A549 (cell line): Measurements from ENCODE around the gene BCL2L13. TPM values are rescaled to one million over a fixed set of nuclear protein-coding genes. Genes with fewer than 3 reads are reported as not detected.
"Not testable (repeated sequence)": the region's sequence is repeated elsewhere in the genome, so short reads cannot be mapped to it uniquely, and the experiment has no call there.

Experiments
- ATAC-seq, 2 experiments: fragments of 200-7000 bp in 1 of 2; fragments of >200 bp in 1 of 2; cut with Nextera tagmentation in 1 of 2; cut with Tn5 transposase in 1 of 2; 3 replicates each; pipeline versions ENCODE4 v1.8.0 to v1.9.1; 2018 to 2020; ENCODE audit warnings: mild to moderate bottlenecking in 1 of 2, moderate library complexity in 1 of 2
- CTCF ChIA-PET: fragments of 300-600 bp; sonication (Branson Sonifier 250); formaldehyde crosslinking; extraction: SDS; loops from one replicate; lab custom pipeline; 2021; ENCODE audit warnings: antibody characterized with exemption, inconsistent platforms; lab: Yijun Ruan, JAX
- POLR2A ChIA-PET: fragments of 350-600 bp; formaldehyde crosslinking; extraction: SDS; loops from one replicate; lab custom pipeline; 2021; ENCODE audit warnings: antibody characterized with exemption, inconsistent platforms; lab: Yijun Ruan, JAX
- DNase-seq, 2 experiments: peaks; one replicate each; pipeline versions ENCODE4 v3.0.0 to v3.0.0-alpha.2; 2011 to 2016; ENCODE audit warnings: low read depth in 1 of 2, low spot score in 1 of 2
- FAIRE-seq: peaks from 2 replicates; lab custom pipeline; 2011; peaks lifted over from hg19 to GRCh38; lab: Jason Lieb, UNC
- H3K27ac ChIP-seq, 2 experiments: fragments of >200 bp; sonication (Bioruptor Twin); formaldehyde crosslinking; 3 replicates each; pipeline ENCODE4 v1.5.1; 2016 to 2017
- H3K4me1 ChIP-seq: fragments of >200 bp; sonication (Bioruptor Twin); formaldehyde crosslinking; 3 replicates; pipeline ENCODE4 v1.6.1; 2016
- H3K4me2 ChIP-seq: fragments of >200 bp; sonication (Bioruptor Twin); formaldehyde crosslinking; 3 replicates; pipeline ENCODE4 v1.6.1; 2016
- H3K4me3 ChIP-seq: fragments of >200 bp; sonication (Bioruptor Twin); formaldehyde crosslinking; 3 replicates; pipeline ENCODE4 v1.5.1; 2016
- H3K9me3 ChIP-seq: fragments of >200 bp; sonication (Bioruptor Twin); formaldehyde crosslinking; 3 replicates; pipeline ENCODE4 v1.6.1; 2016
- CHD2 ChIP-seq: fragments of 150-350 bp; IDR thresholded peaks from 2 replicates; pipeline ENCODE4 v1.6.1; 2014; ENCODE audit warnings: low read length; ENCODE audit not compliant: partially characterized antibody
- EP300 ChIP-seq, 2 experiments: fragments of >200 bp; sonication (Bioruptor Twin); formaldehyde crosslinking; IDR thresholded peaks; 2 replicates in 1 of 2; 3 replicates in 1 of 2; pipeline ENCODE4 v1.6.1; 2016 to 2017
- HMGXB4 ChIP-seq: fragments of 250-450 bp; sonication (Bioruptor Pico); IDR thresholded peaks from 2 replicates; pipeline ENCODE4 v1.5.0; 2021; ENCODE audit warnings: mild to moderate bottlenecking, moderate library complexity, borderline replicate concordance
- HOXA7 ChIP-seq: fragments of 250-450 bp; sonication (Bioruptor Pico); IDR thresholded peaks from 2 replicates; pipeline ENCODE4 v1.5.0; 2020; ENCODE audit warnings: mild to moderate bottlenecking, moderate library complexity
- HOXB5 ChIP-seq: fragments of 250-450 bp; sonication (Bioruptor Pico); IDR thresholded peaks from 2 replicates; pipeline ENCODE4 v1.5.0; 2020; ENCODE audit warnings: mild to moderate bottlenecking, moderate library complexity
- JUN ChIP-seq, 2 experiments: fragments of >200 bp; sonication (Bioruptor Twin); formaldehyde crosslinking; IDR thresholded peaks; 2 replicates in 1 of 2; 3 replicates in 1 of 2; pipeline ENCODE4 v1.6.1; 2016 to 2017
- JUNB ChIP-seq: fragments of >200 bp; sonication (Bioruptor Twin); formaldehyde crosslinking; IDR thresholded peaks from 2 replicates; pipeline ENCODE4 v1.6.1; 2016
- KDM5A ChIP-seq: fragments of 200-600 bp; sonication (generic); IDR thresholded peaks from 2 replicates; pipeline ENCODE4 v1.6.1; 2016; ENCODE audit warnings: antibody characterized with exemption, mild to moderate bottlenecking
- NFE2L2 ChIP-seq: fragments of 150-350 bp; conservative IDR thresholded peaks from 2 replicates; pipeline ENCODE4 v1.6.1; 2014; ENCODE audit warnings: low read length
- PHF8 ChIP-seq: fragments of 200-600 bp; sonication (generic); IDR thresholded peaks from 2 replicates; pipeline ENCODE4 v1.6.1; 2016; ENCODE audit warnings: low read depth, mild to moderate bottlenecking, antibody characterized with exemption, moderate library complexity, borderline replicate concordance
- POLR2A ChIP-seq: IDR thresholded peaks from 2 replicates; pipeline ENCODE4 v1.6.1; 2012; ENCODE audit warnings: mild to moderate bottlenecking, low read length
- RAD21 ChIP-seq, 2 experiments: fragments of >200 bp in 1 of 2; sonication (Bioruptor Twin) in 1 of 2; formaldehyde crosslinking in 1 of 2; IDR thresholded peaks in 1 of 2; conservative IDR thresholded peaks in 1 of 2; 2 replicates in 1 of 2; 3 replicates in 1 of 2; pipeline ENCODE4 v1.6.1; 2012 to 2018; ENCODE audit warnings: inconsistent platforms in 1 of 2
- RCOR1 ChIP-seq: fragments of 150-350 bp; IDR thresholded peaks from 2 replicates; pipeline ENCODE4 v1.6.1; 2014; ENCODE audit warnings: antibody characterized with exemption, low read length, low read depth
- SMC3 ChIP-seq: fragments of >200 bp; sonication (Bioruptor Twin); formaldehyde crosslinking; IDR thresholded peaks from 3 replicates; pipeline ENCODE4 v1.6.1; 2018; ENCODE audit warnings: inconsistent platforms
- SREBF2 ChIP-seq: fragments of 450-650 bp; IDR thresholded peaks from 2 replicates; pipeline ENCODE4 v1.6.1; 2014; ENCODE audit warnings: mild to moderate bottlenecking, moderate library complexity
- TFCP2L1 ChIP-seq: fragments of 250-450 bp; sonication (Bioruptor Pico); IDR thresholded peaks from 2 replicates; pipeline ENCODE4 v1.5.0; 2021; ENCODE audit warnings: mild to moderate bottlenecking
- WGBS: methylation state at CpG from one replicate; pipeline ENCODE4 v1.1.6; 2017; ENCODE audit errors: missing lambda C conversion rate; 5-methylcytosine and 5-hydroxymethylcytosine counted together
- polyA plus RNA-seq, 4 experiments: library from polyadenylated mRNA; depleted of rRNA in 3 of 4; stranded (reverse); fragments of >200 nt; fragmentation: RNase III in 1 of 4; extraction: RNeasy Plus Mini Kit Qiagen cat#74134 plus additional on column Dnase treatment in 1 of 4; gene quantifications; 2 replicates in 3 of 4; 3 replicates in 1 of 4; pipeline ENCODE4 v1.2.3, GENCODE V29; 2011 to 2017
- TF ChIP-seq, protein P1 (sequence below): fragments of 200-600 bp; sonication (generic); IDR thresholded peaks from 2 replicates; pipeline ENCODE4 v1.6.1; 2016; ENCODE audit warnings: antibody characterized with exemption, mild to moderate bottlenecking, moderate library complexity

The BCL2L13 gene
- polyA plus RNA-seq, 2 of the 4 experiments (the other 2 are of a cell fraction), result 36.9 to 44.9 TPM

- ChIA-PET POLR2A (no interaction called here), CTCF (no interaction called here)
- TF ChIP-seq EP300 (IDR thresholded peaks at IDR 0.05) (no peak), HOXB5 (CRISPR knock-in tag) (no peak), NFE2L2 (no peak), KDM5A (no peak), SMC3 (no peak)
- TF ChIP-seq, protein P1, sequence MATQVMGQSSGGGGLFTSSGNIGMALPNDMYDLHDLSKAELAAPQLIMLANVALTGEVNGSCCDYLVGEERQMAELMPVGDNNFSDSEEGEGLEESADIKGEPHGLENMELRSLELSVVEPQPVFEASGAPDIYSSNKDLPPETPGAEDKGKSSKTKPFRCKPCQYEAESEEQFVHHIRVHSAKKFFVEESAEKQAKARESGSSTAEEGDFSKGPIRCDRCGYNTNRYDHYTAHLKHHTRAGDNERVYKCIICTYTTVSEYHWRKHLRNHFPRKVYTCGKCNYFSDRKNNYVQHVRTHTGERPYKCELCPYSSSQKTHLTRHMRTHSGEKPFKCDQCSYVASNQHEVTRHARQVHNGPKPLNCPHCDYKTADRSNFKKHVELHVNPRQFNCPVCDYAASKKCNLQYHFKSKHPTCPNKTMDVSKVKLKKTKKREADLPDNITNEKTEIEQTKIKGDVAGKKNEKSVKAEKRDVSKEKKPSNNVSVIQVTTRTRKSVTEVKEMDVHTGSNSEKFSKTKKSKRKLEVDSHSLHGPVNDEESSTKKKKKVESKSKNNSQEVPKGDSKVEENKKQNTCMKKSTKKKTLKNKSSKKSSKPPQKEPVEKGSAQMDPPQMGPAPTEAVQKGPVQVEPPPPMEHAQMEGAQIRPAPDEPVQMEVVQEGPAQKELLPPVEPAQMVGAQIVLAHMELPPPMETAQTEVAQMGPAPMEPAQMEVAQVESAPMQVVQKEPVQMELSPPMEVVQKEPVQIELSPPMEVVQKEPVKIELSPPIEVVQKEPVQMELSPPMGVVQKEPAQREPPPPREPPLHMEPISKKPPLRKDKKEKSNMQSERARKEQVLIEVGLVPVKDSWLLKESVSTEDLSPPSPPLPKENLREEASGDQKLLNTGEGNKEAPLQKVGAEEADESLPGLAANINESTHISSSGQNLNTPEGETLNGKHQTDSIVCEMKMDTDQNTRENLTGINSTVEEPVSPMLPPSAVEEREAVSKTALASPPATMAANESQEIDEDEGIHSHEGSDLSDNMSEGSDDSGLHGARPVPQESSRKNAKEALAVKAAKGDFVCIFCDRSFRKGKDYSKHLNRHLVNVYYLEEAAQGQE, result no peak
- no peak for ATAC-seq
- Histone ChIP-seq H3K4me1 (peaks cover 9% of the 10 kb centered on the region; the same call in 1 of the 3 replicates), H3K27ac (no peak overlapping the region), H3K9me3 (no peaks in the 10 kb centered on the region), H3K4me3 (no peak overlapping the region), H3K4me2 (no peak overlapping the region)
- WGBS, result 91% methylated on average over 5 of the region's 5 CpGs
- FAIRE-seq, result no peak
- no peak for DNase-seq
Measured at GRCh38 chr22:17695986-17696385, 57.4 kb downstream of the BCL2L13 start.

DNA sequence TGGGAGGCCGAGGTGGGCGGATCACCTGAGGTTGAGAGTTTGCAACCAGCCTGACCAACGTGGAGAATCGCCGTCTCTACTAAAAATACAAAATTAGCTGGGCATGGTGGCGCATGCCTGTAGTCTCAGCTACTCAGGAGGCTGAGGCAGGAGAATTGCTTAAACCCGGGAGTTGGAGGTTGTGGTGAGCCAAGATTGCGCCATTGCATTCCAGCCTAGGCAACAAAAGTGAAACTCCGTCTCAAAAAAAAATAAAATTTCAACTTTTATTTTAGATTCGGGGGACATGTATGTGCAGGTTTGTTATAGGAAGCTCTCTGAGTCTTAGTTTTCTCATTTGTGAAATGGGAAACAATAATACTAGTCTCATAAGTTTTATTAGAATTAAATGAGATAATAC lies 58.6 kb downstream of the BCL2L13 start:
- DNase-seq, ATAC-seq, H3K9me3 ChIP-seq, H3K27ac ChIP-seq, H3K4me1 ChIP-seq, POLR2A ChIA-PET, H3K4me3 ChIP-seq, FAIRE-seq, H3K4me2 ChIP-seq: not testable (repeated sequence)
- 92% methylated on average over 10 of the region's 10 CpGs for WGBS
- CTCF ChIA-PET, result interaction anchor here (1.2 kb wide), 1 partner anchor 10 kb away, joined by 3 read pairs; no protein-coding TSS in a partner anchor

DNA sequence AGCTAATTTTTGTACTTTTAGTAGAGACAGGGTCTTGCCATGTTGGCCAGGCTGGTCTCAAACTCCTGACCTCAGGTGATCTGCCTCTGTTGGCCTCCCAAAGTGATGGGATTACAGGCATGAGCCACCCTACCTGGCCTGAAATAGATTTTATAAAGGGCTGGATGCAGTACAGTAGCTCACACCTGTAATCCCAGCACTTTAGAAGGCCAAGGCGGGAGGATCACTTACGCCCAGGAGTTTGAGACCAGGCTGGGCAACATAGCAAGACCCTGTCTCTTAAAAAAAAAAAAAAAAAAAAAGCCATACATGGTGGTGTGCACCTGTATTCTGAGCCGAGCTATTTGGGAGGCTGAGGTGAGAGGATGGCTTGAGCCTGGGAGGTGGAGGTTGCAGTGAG lies 59.7 kb downstream of the BCL2L13 start:
- not testable (repeated sequence) for ATAC-seq, H3K4me1 ChIP-seq, H3K4me2 ChIP-seq, DNase-seq, H3K9me3 ChIP-seq, FAIRE-seq, H3K27ac ChIP-seq, H3K4me3 ChIP-seq
- ChIA-PET POLR2A (interaction anchor here (0.5 kb wide), 1 partner anchor 41 kb away, joined by 3 read pairs; no protein-coding TSS in a partner anchor), CTCF (interaction anchor here (0.9 kb wide), 1 partner anchor 10 kb away, joined by 3 read pairs; no protein-coding TSS in a partner anchor)
- 94% methylated on average over 2 of the region's 3 CpGs for WGBS

GRCh38 chr22:17698948-17699347 lies 60.4 kb downstream of the BCL2L13 start:
- ChIA-PET CTCF (no interaction called here), POLR2A (interaction anchor here (0.5 kb wide), 1 partner anchor 42 kb away, joined by 3 read pairs; no protein-coding TSS in a partner anchor)

More at GRCh38 chr22:17698948-17699347, 60.4 kb downstream of the BCL2L13 start:
- FAIRE-seq (no peak), ATAC-seq (no peak), DNase-seq (no peak)
- TF ChIP-seq RAD21 (conservative IDR thresholded peaks at IDR 0.05 in 1 of 2, IDR thresholded peaks at IDR 0.05 in 1 of 2), result no peak
- no peak for TF ChIP-seq HOXA7 (CRISPR knock-in tag)
- TF ChIP-seq TFCP2L1, result no peak
- TF ChIP-seq PHF8, result no peak
- no peak for TF ChIP-seq POLR2A
- TF ChIP-seq JUN (IDR thresholded peaks at IDR 0.05), result no peak
- no peak for TF ChIP-seq SREBF2
- no peak for TF ChIP-seq CHD2
- TF ChIP-seq HMGXB4 (CRISPR knock-in tag), result no peak
- TF ChIP-seq HOXB5 (CRISPR knock-in tag), result no peak
- no peak for TF ChIP-seq RCOR1
- no peak for TF ChIP-seq JUNB
- TF ChIP-seq, protein P1, result no peak
- Histone ChIP-seq H3K4me3 (no peak overlapping the region), H3K27ac (no peak overlapping the region), H3K4me2 (no peak overlapping the region), H3K9me3 (no peaks in the 10 kb centered on the region), H3K4me1 (peaks cover 9% of the 10 kb centered on the region; the same call in 1 of the 3 replicates)
